Renal pelvis (tissue), 3 donors: ENCODE measurements around the gene TMEM185B. TPM values are rescaled to one million over a fixed set of nuclear protein-coding genes. Genes with fewer than 3 reads are reported as not detected.

ENCODE experiments used
- polyA plus RNA-seq, 3 donors: library from polyadenylated mRNA; unstranded; fragments of 120-200 nt; gene quantifications; one replicate each; pipeline ENCODE4 v1.2.1, GENCODE V29; 2013; ENCODE audit not compliant: insufficient read length in 3 of 3

TMEM185B gene
- polyA plus RNA-seq, 3 donors: 25.0 to 27.3 (median 25.9) TPM

Other genes with a start within 250 kb of the TMEM185B start
- 100 to 1,000 TPM in 1 of 3 donors, 10 to 100 TPM in 2; 83.0 to 108 (median 88.1) TPM for gene EPB41L5, start 210.3 kb downstream of the TMEM185B start, polyA plus RNA-seq
- 10 to 100 TPM; 67.3 to 82.4 (median 78.0) TPM for gene RALB, start 29.5 kb upstream of the TMEM185B start, polyA plus RNA-seq
- gene INHBB, start 122.7 kb upstream of the TMEM185B start, polyA plus RNA-seq: under 1 TPM in 2 of 3 donors, not detected in 1; 0.06 TPM